WTC11 (cell line): Measurements from ENCODE around the gene N4BP2L1. TPM values are rescaled to one million over a fixed set of nuclear protein-coding genes. Genes with fewer than 3 reads are reported as not detected.

Experiments used
- ATAC-seq: fragments of 200-7000 bp; cut with Tn5 transposase; 2 replicates; pipeline ENCODE4 v1.10.0; 2021; ENCODE audit warnings: mild to moderate bottlenecking, moderate library complexity
- CTCF ChIA-PET: fragments of 300-600 bp; sonication (Branson Sonifier 250); formaldehyde crosslinking; loops from one replicate; lab custom pipeline; 2021; ENCODE audit warnings: antibody characterized with exemption; lab: Charles Lee
- POLR2A ChIA-PET: fragments of 350-600 bp; sonication (Branson Sonifier 250); formaldehyde crosslinking; loops from one replicate; lab custom pipeline; 2021; ENCODE audit warnings: antibody characterized with exemption; lab: Charles Lee
- DNase-seq: peaks from one replicate; pipeline ENCODE4 v3.0.0; 2021; ENCODE audit warnings: low spot score
- H3K27ac Mint-ChIP-seq: 2 replicates; pipeline ENCODE4 v1.8.0; 2021; ENCODE audit warnings: mixed read lengths
- H3K27me3 Mint-ChIP-seq: 2 replicates; pipeline ENCODE4 v1.8.0; 2021; ENCODE audit warnings: low read depth, mild to moderate bottlenecking, moderate library complexity, mixed read lengths
- H3K36me3 Mint-ChIP-seq: 2 replicates; pipeline ENCODE4 v1.8.0; 2021; ENCODE audit warnings: mixed read lengths
- H3K4me1 Mint-ChIP-seq: 2 replicates; pipeline ENCODE4 v1.8.0; 2022; ENCODE audit warnings: mixed read lengths
- H3K4me3 Mint-ChIP-seq: 2 replicates; pipeline ENCODE4 v1.8.0; 2021; ENCODE audit warnings: mild to moderate bottlenecking, moderate library complexity, mixed read lengths
- H3K9me3 Mint-ChIP-seq: 2 replicates; pipeline ENCODE4 v1.8.0; 2021; ENCODE audit warnings: mixed read lengths
- AR ChIP-seq: fragments of 250-450 bp; sonication (Bioruptor Pico); IDR thresholded peaks from 2 replicates; pipeline ENCODE4 v1.9.0; 2021; ENCODE audit warnings: mild to moderate bottlenecking
- ATF3 ChIP-seq: sonication (generic); formaldehyde crosslinking; conservative IDR thresholded peaks from 2 replicates; pipeline ENCODE4 v1.8.1; 2022; ENCODE audit warnings: mild to moderate bottlenecking, missing genetic modification reagents
- CREB1 ChIP-seq: sonication (generic); formaldehyde crosslinking; IDR thresholded peaks from 2 replicates; pipeline ENCODE4 v1.8.0; 2023; ENCODE audit warnings: mild to moderate bottlenecking, missing genetic modification reagents
- CREM ChIP-seq: sonication (generic); formaldehyde crosslinking; IDR thresholded peaks from 2 replicates; pipeline ENCODE4 v1.8.1; 2022; ENCODE audit warnings: mild to moderate bottlenecking, missing genetic modification reagents, moderate library complexity
- ESRRA ChIP-seq: sonication (generic); formaldehyde crosslinking; IDR thresholded peaks from 2 replicates; pipeline ENCODE4 v1.8.1; 2022; ENCODE audit warnings: mild to moderate bottlenecking, missing genetic modification reagents, borderline replicate concordance
- GTF2I ChIP-seq: fragments of 250-450 bp; sonication (Bioruptor Pico); conservative IDR thresholded peaks from 2 replicates; pipeline ENCODE4 v1.4.0; 2021; ENCODE audit warnings: mild to moderate bottlenecking
- MXD4 ChIP-seq: fragments of 250-450 bp; sonication (Bioruptor Pico); IDR thresholded peaks from 2 replicates; pipeline ENCODE4 v1.8.0; 2021; ENCODE audit warnings: mild to moderate bottlenecking, moderate library complexity, borderline replicate concordance
- PRRX2 ChIP-seq: fragments of 250-450 bp; sonication (Bioruptor Pico); IDR thresholded peaks from 2 replicates; pipeline ENCODE4 v1.8.0; 2021; ENCODE audit warnings: mild to moderate bottlenecking
- TCF7 ChIP-seq: sonication (generic); formaldehyde crosslinking; IDR thresholded peaks from 2 replicates; pipeline ENCODE4 v1.8.0; 2022; ENCODE audit warnings: mild to moderate bottlenecking, low read depth, missing genetic modification reagents, moderate library complexity
- TP53 ChIP-seq: sonication (generic); formaldehyde crosslinking; IDR thresholded peaks from 2 replicates; pipeline ENCODE4 v1.8.1; 2023; ENCODE audit warnings: mild to moderate bottlenecking, missing genetic modification reagents
- ZNF219 ChIP-seq: sonication (generic); formaldehyde crosslinking; IDR thresholded peaks from 2 replicates; pipeline ENCODE4 v1.8.0; 2023; ENCODE audit warnings: missing genetic modification reagents, mild to moderate bottlenecking, borderline replicate concordance
- ZNF396 ChIP-seq: fragments of 250-450 bp; sonication (Bioruptor Pico); IDR thresholded peaks from 2 replicates; pipeline ENCODE4 v1.8.0; 2021; ENCODE audit warnings: mild to moderate bottlenecking, moderate library complexity, borderline replicate concordance
- ZNF416 ChIP-seq: fragments of 250-450 bp; sonication (Bioruptor Pico); IDR thresholded peaks from 2 replicates; pipeline ENCODE4 v1.9.0; 2021; ENCODE audit warnings: mild to moderate bottlenecking, inconsistent platforms
- ZNF423 ChIP-seq: fragments of 250-450 bp; sonication (Bioruptor Pico); IDR thresholded peaks from 2 replicates; pipeline ENCODE4 v2.1.2; 2022; ENCODE audit warnings: mild to moderate bottlenecking, moderate library complexity
- total RNA-seq: library from RNA; stranded (reverse); gene quantifications from 3 replicates; pipeline ENCODE4 v1.2.3, GENCODE V29; 2021
- TF ChIP-seq, protein P1 (sequence below): sonication (generic); formaldehyde crosslinking; IDR thresholded peaks from 2 replicates; pipeline ENCODE4 v1.8.1; 2022; ENCODE audit warnings: mild to moderate bottlenecking, missing genetic modification reagents, moderate library complexity, borderline replicate concordance
- TF ChIP-seq, protein P2 (sequence below): fragments of 250-450 bp; sonication (Bioruptor Pico); IDR thresholded peaks from 2 replicates; pipeline ENCODE4 v2.1.2; 2022; ENCODE audit warnings: mild to moderate bottlenecking, moderate library complexity
- TF ChIP-seq, protein P3 (sequence below): sonication (generic); formaldehyde crosslinking; IDR thresholded peaks from 2 replicates; pipeline ENCODE4 v1.8.0; 2022; ENCODE audit warnings: missing genetic modification reagents

The N4BP2L1 gene
- total RNA-seq, 1 experiment from 2014 or later = 3.8 TPM

DNA sequence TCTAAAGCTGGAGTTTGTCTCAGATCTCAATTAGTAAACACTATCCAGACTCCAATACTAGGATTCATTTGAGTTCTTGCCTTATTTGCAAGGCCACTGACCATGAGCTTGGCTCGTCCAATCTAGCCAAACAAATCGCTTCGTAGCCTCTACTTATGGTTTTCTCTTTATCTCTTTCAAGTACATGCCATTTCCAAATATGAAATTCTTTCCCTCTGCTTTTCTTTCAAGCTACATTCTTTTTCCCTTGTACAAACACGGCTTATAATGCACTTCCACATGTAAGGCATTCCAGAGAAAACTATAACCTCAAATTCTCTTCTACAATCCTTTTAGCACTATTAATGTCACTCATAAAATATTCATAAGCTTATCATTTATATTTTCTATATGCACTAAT, 10.9 kb upstream of the N4BP2L1 start (continued):
- no peak for TF ChIP-seq ZNF219 (CRISPR knock-in tag)
- TF ChIP-seq CREB1 (CRISPR knock-in tag) = no peak
- TF ChIP-seq ZNF396 = no peak
- no peak for TF ChIP-seq MXD4
- TF ChIP-seq AR (CRISPR knock-in tag) = no peak
- TF ChIP-seq, protein P1, sequence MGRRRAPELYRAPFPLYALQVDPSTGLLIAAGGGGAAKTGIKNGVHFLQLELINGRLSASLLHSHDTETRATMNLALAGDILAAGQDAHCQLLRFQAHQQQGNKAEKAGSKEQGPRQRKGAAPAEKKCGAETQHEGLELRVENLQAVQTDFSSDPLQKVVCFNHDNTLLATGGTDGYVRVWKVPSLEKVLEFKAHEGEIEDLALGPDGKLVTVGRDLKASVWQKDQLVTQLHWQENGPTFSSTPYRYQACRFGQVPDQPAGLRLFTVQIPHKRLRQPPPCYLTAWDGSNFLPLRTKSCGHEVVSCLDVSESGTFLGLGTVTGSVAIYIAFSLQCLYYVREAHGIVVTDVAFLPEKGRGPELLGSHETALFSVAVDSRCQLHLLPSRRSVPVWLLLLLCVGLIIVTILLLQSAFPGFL (CRISPR knock-in tag) = no peak
- TF ChIP-seq PRRX2 (CRISPR knock-in tag) = no peak
- TF ChIP-seq TP53 (CRISPR knock-in tag) = no peak

- TF ChIP-seq ESRRA (CRISPR knock-in tag) (no peak), CREM (no peak), GTF2I (no peak), TCF7 (CRISPR knock-in tag) (no peak), ATF3 (no peak), ZNF423 (CRISPR knock-in tag) (no peak), ZNF416 (CRISPR knock-in tag) (no peak)
- TF ChIP-seq, protein P2, sequence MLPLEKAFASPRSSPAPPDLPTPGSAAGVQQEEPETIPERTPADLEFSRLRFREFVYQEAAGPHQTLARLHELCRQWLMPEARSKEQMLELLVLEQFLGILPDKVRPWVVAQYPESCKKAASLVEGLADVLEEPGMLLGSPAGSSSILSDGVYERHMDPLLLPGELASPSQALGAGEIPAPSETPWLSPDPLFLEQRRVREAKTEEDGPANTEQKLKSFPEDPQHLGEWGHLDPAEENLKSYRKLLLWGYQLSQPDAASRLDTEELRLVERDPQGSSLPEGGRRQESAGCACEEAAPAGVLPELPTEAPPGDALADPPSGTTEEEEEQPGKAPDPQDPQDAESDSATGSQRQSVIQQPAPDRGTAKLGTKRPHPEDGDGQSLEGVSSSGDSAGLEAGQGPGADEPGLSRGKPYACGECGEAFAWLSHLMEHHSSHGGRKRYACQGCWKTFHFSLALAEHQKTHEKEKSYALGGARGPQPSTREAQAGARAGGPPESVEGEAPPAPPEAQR (CRISPR knock-in tag) = no peak
- TF ChIP-seq, protein P3, sequence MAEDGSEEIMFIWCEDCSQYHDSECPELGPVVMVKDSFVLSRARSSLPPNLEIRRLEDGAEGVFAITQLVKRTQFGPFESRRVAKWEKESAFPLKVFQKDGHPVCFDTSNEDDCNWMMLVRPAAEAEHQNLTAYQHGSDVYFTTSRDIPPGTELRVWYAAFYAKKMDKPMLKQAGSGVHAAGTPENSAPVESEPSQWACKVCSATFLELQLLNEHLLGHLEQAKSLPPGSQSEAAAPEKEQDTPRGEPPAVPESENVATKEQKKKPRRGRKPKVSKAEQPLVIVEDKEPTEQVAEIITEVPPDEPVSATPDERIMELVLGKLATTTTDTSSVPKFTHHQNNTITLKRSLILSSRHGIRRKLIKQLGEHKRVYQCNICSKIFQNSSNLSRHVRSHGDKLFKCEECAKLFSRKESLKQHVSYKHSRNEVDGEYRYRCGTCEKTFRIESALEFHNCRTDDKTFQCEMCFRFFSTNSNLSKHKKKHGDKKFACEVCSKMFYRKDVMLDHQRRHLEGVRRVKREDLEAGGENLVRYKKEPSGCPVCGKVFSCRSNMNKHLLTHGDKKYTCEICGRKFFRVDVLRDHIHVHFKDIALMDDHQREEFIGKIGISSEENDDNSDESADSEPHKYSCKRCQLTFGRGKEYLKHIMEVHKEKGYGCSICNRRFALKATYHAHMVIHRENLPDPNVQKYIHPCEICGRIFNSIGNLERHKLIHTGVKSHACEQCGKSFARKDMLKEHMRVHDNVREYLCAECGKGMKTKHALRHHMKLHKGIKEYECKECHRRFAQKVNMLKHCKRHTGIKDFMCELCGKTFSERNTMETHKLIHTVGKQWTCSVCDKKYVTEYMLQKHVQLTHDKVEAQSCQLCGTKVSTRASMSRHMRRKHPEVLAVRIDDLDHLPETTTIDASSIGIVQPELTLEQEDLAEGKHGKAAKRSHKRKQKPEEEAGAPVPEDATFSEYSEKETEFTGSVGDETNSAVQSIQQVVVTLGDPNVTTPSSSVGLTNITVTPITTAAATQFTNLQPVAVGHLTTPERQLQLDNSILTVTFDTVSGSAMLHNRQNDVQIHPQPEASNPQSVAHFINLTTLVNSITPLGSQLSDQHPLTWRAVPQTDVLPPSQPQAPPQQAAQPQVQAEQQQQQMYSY (CRISPR knock-in tag) = no peak
- POLR2A ChIA-PET = no interaction called here
- Mint-ChIP-seq H3K27ac (no peak overlapping the region), H3K36me3 (peaks cover 4% of the 10 kb centered on the region), H3K9me3 (no peaks in the 10 kb centered on the region), H3K27me3 (no peaks in the 10 kb centered on the region), H3K4me1 (peaks cover 8% of the 10 kb centered on the region), H3K4me3 (no peak overlapping the region)
- no peak for DNase-seq
- CTCF ChIA-PET = no interaction called here
- ATAC-seq = no peak
These were observed 4.9 kb upstream of the N4BP2L1 start for GRCh38 chr13:32432856-32433255.
